Transverse colon (tissue), 4 donors: ENCODE results near the gene LDHD. TPM values are rescaled to one million over a fixed set of nuclear protein-coding genes. Genes with fewer than 3 reads are reported as not detected.
A peak's percentile ranks its signal among the peaks of the same experiment; 100 is the strongest.

ENCODE experiments used
- DNase-seq: peaks from one replicate; pipeline ENCODE4 v3.0.0-alpha.2; 2019
- H3K27ac ChIP-seq, 4 donors: fragments of 200-600 bp; sonication (generic); 2 replicates each; pipeline ENCODE4 v1.5.1; 2016 to 2018; ENCODE audit warnings: inconsistent platforms in 4 of 4
- H3K27me3 ChIP-seq: fragments of 200-600 bp; sonication (generic); 2 replicates; pipeline ENCODE4 v1.5.1; 2017; ENCODE audit warnings: inconsistent platforms
- H3K36me3 ChIP-seq, 4 donors: fragments of 200-600 bp; sonication (generic); 2 replicates each; pipeline ENCODE4 v1.5.1; 2017 to 2019; ENCODE audit warnings: inconsistent platforms in 4 of 4
- H3K4me1 ChIP-seq, 4 donors: fragments of 200-600 bp; sonication (generic); 2 replicates each; pipeline ENCODE4 v1.5.1; 2017 to 2020; ENCODE audit warnings: inconsistent platforms in 4 of 4
- H3K4me3 ChIP-seq, 4 donors: fragments of 200-600 bp; sonication (generic); 1 replicate in 1 of 4; 2 replicates in 3 of 4; pipeline versions ENCODE4 v1.5.1 to v1.6.1; 2017 to 2019; ENCODE audit warnings: inconsistent platforms in 4 of 4
- H3K9me3 ChIP-seq, 2 donors: fragments of 200-600 bp; sonication (generic); 2 replicates each; pipeline ENCODE4 v1.5.1; 2017 to 2019; ENCODE audit warnings: inconsistent platforms in 2 of 2
- EP300 ChIP-seq: sonication (generic); formaldehyde crosslinking; IDR thresholded peaks from one replicate; pipeline ENCODE4 v1.6.1; 2017; ENCODE audit warnings: antibody characterized with exemption, low read depth
- POLR2A ChIP-seq: fragments of 450-650 bp; IDR thresholded peaks from one replicate; pipeline ENCODE4 v1.6.1; 2016; ENCODE audit warnings: antibody characterized with exemption, mild to moderate bottlenecking, moderate library complexity
- POLR2AphosphoS5 ChIP-seq, 3 donors: sonication (generic); formaldehyde crosslinking; IDR thresholded peaks; one replicate each; pipeline ENCODE4 v1.6.1; 2016; ENCODE audit warnings: antibody characterized with exemption in 3 of 3
- WGBS, 2 donors: methylation state at CpG; one replicate each; pipeline ENCODE4 v1.1.5; 2018; ENCODE audit warnings: low coverage in 1 of 2; 5-methylcytosine and 5-hydroxymethylcytosine counted together
- in situ Hi-C, 4 donors: fragments of 200-750 bp; cut with MboI; loops; one replicate each; pipeline versions ENCODE4 v1.15.0 to v1.15.1; 2017; ENCODE audit warnings: low sequenced_read_pairs in 3 of 4, low pct_ligation_motif_present in 1 of 4, low pct_unique_long_range_greater_than_20kb in 1 of 4
- intact Hi-C: fragments of 100-400 bp; cut with DNase I; formaldehyde crosslinking; loops from one replicate; pipeline ENCODE4 v1.15.1; 2023; ENCODE audit warnings: low total_unique reads
- total RNA-seq, 4 donors: library from RNA; depleted of rRNA; stranded (reverse); fragments of >200 nt; gene quantifications; one replicate each; pipeline ENCODE4 v1.1.0, GENCODE V29; 2016
- TF ChIP-seq, protein P1 (sequence below), 5 experiments: fragments of 200-600 bp in 3 of 5; fragments of 450-650 bp in 2 of 5; sonication (generic) in 3 of 5; IDR thresholded peaks; 1 replicate in 2 of 5; 2 replicates in 3 of 5; pipeline ENCODE4 v1.5.1; 2016 to 2017; ENCODE audit warnings: antibody characterized with exemption in 5 of 5, inconsistent platforms in 3 of 5, mild to moderate bottlenecking in 2 of 5, moderate library complexity in 1 of 5

The LDHD gene
- total RNA-seq, 4 donors from 2014 or later = 38.4 to 198 (median 104) TPM

DNA sequence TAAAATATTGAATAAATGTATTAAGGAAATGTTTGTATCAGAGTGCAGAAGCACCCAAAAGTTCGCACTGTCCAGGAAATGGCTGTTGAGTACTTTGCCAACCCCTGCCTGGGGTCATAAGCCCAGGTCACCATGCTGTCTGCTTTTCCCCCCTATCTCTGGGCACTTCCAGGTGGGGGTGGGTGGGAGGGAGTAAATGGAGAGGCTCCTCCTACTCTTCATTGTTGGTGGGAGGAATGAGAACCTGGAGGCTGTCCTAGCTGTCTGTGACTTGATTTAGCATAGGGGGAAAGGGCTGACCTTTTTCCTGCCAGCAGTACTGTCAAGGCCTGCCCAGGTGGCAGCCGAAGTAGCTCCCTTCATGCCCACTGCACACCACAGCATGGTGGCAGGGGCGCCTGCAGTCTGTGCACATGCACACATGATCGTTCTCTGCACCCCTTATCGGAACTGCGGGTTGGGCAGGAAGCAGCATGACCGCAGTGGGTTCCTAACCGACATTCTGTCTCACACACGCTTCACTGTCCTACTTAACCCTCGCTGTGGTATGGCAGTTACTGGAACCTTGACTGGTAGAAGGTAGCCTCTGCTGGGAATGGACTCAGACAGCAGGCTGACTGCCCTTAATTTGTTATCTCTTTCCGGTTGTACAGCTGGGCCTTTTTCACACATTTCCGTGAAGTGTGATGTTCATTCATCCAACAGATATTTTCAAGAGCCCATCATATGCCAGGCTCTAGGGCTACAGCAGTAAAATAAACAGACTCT lies 41.5 kb downstream of the LDHD start:
- Histone ChIP-seq H3K36me3 (no peaks in the 10 kb centered on the region), H3K4me3 (no peak overlapping the region), H3K4me1 (peaks cover 5 to 30% (median 15%) of the 10 kb centered on the region in 4 donors), H3K9me3 (no peaks in the 10 kb centered on the region), H3K27ac (peak overlapping the region in 2 of 4 donors; percentile 6 to 46), H3K27me3 (no peaks in the 10 kb centered on the region)
- WGBS, 2 donors = 66 to 70% methylated on average over 3 to 12 of the region's 12 CpGs
- TF ChIP-seq POLR2A (no peak), EP300 (no peak), POLR2AphosphoS5 (IDR thresholded peaks at IDR 0.05) (no peak)
- TF ChIP-seq, protein P1, sequence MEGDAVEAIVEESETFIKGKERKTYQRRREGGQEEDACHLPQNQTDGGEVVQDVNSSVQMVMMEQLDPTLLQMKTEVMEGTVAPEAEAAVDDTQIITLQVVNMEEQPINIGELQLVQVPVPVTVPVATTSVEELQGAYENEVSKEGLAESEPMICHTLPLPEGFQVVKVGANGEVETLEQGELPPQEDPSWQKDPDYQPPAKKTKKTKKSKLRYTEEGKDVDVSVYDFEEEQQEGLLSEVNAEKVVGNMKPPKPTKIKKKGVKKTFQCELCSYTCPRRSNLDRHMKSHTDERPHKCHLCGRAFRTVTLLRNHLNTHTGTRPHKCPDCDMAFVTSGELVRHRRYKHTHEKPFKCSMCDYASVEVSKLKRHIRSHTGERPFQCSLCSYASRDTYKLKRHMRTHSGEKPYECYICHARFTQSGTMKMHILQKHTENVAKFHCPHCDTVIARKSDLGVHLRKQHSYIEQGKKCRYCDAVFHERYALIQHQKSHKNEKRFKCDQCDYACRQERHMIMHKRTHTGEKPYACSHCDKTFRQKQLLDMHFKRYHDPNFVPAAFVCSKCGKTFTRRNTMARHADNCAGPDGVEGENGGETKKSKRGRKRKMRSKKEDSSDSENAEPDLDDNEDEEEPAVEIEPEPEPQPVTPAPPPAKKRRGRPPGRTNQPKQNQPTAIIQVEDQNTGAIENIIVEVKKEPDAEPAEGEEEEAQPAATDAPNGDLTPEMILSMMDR (IDR thresholded peaks at IDR 0.05) = no peak
- in situ Hi-C loops (no loop called here), intact Hi-C loops (no loop called here)
- peak; percentile 74 for DNase-seq

DNA sequence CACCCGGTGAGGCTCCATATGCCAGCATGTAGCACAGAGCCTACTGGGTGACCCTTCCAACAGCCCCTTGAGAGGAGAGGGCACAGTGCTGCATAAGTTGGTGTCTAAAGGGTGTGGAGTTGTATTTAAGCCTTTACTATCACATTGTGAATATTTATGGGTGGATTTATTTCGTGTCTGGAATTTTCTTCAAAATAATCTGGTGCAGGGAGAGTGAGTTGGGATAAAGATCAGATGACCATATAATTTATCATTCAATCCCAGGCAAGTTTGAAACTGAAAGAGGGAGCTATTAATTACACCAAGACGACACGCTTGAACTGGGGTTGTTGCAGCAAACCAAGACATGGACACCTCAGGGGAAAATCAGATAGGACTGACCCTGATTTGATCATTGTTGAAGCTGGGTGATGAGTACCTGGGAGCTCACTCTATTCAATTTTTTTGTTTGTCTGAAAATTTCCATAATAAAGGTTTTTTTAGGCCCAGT lies 42.2 kb downstream of the LDHD start:
- no peak for DNase-seq
- whole genome bisulfite sequencing, 2 donors = 81 to 85% methylated on average over 3 to 4 of the region's 4 CpGs
- no peaks in the 10 kb centered on the region for H3K27me3 ChIP-seq
- in situ Hi-C loops (no loop called here), intact Hi-C loops (no loop called here)
- H3K4me1 ChIP-seq = peaks cover 11 to 37% (median 21%) of the 10 kb centered on the region in 4 donors
- peak overlapping the region in 1 of 4 donors; percentile 6 for H3K27ac ChIP-seq
- TF ChIP-seq POLR2AphosphoS5 (IDR thresholded peaks at IDR 0.05) (no peak), EP300 (no peak), POLR2A (no peak)
- TF ChIP-seq, protein P1 (IDR thresholded peaks at IDR 0.05) = no peak
- H3K36me3 ChIP-seq = no peaks in the 10 kb centered on the region
- H3K4me3 ChIP-seq = no peak overlapping the region
- H3K9me3 ChIP-seq = no peaks in the 10 kb centered on the region

DNA sequence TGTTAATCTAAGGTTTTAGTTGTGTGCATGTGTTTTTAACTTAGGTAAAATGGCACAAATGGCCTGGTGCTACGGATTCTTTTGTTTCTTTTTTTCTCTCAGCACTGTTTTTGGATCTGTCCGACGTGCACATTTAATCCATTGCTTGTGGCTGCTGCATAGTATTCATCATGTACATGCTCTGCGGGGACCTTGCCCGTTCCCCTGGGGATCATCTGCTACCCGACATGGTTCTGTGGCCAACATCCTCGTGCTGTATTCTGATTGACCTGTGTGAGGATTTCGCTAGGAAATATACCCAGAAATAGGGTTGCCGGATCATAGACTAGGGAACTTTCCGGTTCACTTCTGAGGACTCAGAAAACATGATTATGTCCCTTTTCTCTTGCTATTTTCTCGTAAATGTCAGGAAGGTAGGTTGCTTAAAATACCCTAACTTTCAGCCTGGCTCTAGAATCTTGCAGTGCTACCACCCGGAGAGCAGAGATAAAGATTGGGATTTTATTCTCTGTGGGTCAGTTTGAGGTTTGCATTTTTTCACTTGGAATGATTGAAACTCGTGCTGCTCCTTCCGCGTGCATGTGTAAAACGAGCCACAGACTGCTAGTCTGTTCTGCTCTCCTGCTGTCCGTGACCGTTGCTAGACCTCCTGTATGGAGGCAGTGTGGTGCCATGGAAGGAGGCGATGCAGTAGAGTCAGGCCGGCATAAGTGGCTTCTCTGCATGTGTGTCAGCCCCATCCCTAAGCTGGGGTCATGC lies 42.9 kb downstream of the LDHD start:
- no peak overlapping the region for H3K4me3 ChIP-seq
- intact Hi-C loops (no loop called here), in situ Hi-C loops (no loop called here)
- no peak for DNase-seq
- 88 to 100% methylated on average over 8 to 20 of the region's 20 CpGs for WGBS, 2 donors
- TF ChIP-seq POLR2AphosphoS5 (IDR thresholded peaks at IDR 0.05) (no peak), POLR2A (no peak), EP300 (no peak)
- TF ChIP-seq, protein P1 (IDR thresholded peaks at IDR 0.05) = no peak
- H3K4me1 ChIP-seq = peaks cover 11 to 37% (median 21%) of the 10 kb centered on the region in 4 donors
- H3K27ac ChIP-seq = no peak overlapping the region
- no peaks in the 10 kb centered on the region for H3K9me3 ChIP-seq
- H3K36me3 ChIP-seq = no peaks in the 10 kb centered on the region
- H3K27me3 ChIP-seq = no peaks in the 10 kb centered on the region

- peak overlapping the region; percentile 25 to 60 (median 48) for H3K27ac ChIP-seq
- 38 to 53% methylated on average over 1 to 2 of the region's 2 CpGs for WGBS, 2 donors
- no peak for DNase-seq
- H3K9me3 ChIP-seq = no peaks in the 10 kb centered on the region
- no peaks in the 10 kb centered on the region for H3K27me3 ChIP-seq
- H3K4me3 ChIP-seq = no peak overlapping the region
- peaks cover 11 to 42% (median 21%) of the 10 kb centered on the region in 4 donors for H3K4me1 ChIP-seq
- no peaks in the 10 kb centered on the region for H3K36me3 ChIP-seq
- in situ Hi-C loops (no loop called here), intact Hi-C loops (no loop called here)
- TF ChIP-seq EP300 (no peak), POLR2A (no peak), POLR2AphosphoS5 (IDR thresholded peaks at IDR 0.05) (no peak)
- TF ChIP-seq, protein P1 (IDR thresholded peaks at IDR 0.05) = no peak
These were observed 44.2 kb downstream of the LDHD start for GRCh38 chr16:75072239-75072947.
